GM12874 (cell line): Measurements from ENCODE around the gene CDH4.

Experiments used
- TF ChIP-seq, protein P1 (sequence below): IDR thresholded peaks from 2 replicates; pipeline ENCODE4 v1.5.1; 2011; ENCODE audit warnings: low read depth, mild to moderate bottlenecking, control low read depth, low read length, moderate library complexity; ENCODE audit not compliant: insufficient read depth

Gene CDH4

DNA sequence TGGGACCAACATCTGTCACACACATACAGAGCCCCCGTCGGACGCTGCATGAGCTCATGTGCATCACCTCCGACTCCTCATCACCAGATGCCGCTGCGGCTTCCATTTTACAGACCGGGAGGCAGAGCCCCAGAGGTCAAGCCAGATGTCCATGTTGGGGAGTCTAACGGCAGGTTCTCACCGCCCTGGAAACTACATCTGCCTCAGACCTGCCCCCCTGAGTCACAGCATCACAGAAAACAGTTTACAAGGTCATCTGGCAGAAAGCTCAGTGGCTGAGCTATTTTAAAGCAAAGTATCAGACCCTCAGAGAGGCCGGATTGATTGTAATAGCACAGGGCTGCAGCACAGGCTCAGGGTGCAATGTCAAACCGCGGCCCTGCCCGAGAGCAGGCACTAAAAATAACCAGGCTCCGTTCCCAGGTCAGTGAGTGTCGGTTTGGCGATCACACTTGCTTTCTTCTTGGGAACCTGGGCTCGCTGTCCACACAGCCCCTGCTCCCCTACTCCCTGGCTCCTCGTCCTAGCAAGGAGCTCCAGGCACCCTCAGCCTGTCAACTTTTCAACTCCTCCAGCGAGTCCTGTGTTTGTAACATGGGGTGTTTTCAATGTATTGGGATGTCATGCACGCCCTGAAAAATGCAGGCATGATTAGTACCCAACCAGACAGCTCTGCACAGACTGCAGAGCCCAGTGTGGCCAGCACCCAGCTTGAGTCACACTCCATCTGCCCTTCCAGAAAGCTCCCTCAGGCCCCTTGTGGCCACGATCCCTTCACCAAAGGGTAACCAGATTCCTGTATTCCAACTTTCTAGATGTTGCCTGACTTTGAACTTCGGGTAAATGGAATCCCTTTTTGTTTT lies 264.5 kb downstream of the CDH4 start:
- TF ChIP-seq, protein P1, sequence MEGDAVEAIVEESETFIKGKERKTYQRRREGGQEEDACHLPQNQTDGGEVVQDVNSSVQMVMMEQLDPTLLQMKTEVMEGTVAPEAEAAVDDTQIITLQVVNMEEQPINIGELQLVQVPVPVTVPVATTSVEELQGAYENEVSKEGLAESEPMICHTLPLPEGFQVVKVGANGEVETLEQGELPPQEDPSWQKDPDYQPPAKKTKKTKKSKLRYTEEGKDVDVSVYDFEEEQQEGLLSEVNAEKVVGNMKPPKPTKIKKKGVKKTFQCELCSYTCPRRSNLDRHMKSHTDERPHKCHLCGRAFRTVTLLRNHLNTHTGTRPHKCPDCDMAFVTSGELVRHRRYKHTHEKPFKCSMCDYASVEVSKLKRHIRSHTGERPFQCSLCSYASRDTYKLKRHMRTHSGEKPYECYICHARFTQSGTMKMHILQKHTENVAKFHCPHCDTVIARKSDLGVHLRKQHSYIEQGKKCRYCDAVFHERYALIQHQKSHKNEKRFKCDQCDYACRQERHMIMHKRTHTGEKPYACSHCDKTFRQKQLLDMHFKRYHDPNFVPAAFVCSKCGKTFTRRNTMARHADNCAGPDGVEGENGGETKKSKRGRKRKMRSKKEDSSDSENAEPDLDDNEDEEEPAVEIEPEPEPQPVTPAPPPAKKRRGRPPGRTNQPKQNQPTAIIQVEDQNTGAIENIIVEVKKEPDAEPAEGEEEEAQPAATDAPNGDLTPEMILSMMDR, result no peak

DNA sequence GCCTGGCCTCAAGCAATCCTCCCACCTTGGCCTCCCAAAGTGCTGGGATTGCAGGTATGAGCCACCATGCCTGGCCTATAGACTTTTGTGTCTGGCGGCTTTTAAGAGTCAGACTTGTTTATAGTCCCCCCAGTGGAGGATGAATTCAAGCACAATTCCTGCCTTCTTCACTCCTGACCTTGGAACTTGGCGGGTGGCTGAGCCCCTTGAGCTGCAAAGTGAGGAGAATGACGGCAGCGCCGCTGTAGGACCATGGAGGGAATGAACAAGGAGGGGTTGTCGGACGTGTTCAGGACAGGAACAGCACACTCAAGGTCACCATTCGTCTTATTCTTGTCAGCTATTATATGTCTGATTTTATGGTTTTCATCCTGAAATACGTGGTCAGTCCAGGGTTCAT lies 265.4 kb downstream of the CDH4 start:
- TF ChIP-seq, protein P1, result no peak

DNA sequence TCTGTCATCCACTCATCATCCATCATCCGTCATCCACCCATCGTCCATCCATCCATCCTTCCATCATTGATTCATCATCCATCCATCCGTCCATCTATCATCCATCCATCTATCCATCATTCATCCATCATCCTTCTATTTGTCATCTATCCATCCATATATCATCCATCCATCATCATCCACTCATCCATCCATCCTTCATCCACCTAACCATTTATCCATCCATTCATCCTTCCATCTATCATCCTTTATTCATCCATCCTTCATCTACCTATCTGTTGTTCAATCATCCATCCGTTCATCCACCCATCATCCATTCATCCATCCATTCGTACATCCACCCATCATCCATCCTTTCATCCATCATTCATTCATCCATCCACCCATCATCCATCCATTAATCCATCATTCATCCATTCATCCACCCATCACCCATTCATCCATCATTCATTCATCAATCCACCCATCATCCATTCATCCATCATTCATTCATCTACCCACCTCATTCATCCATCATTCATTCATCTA lies 266.4 kb downstream of the CDH4 start:
- TF ChIP-seq, protein P1, result no peak

DNA sequence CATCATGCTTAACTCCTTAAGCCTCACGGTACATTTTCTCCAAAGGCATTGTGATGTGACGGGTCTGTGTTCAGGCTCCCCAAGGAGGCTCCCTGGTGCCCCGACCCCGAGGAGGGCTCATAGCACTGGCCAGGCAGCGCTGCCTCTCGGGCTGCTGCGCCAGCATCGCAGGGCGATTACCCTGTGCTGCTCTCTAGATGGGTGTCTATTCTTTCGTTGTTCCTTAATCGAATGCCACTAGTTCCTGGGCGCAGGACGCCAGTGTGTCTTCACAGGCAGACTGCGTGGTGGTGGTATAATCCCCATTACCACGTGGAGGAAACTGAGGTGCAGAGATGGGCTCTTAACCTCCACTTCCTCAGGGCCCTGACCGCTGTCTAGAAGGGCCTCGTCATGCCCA lies 267.4 kb downstream of the CDH4 start:
- TF ChIP-seq, protein P1, result no peak

DNA sequence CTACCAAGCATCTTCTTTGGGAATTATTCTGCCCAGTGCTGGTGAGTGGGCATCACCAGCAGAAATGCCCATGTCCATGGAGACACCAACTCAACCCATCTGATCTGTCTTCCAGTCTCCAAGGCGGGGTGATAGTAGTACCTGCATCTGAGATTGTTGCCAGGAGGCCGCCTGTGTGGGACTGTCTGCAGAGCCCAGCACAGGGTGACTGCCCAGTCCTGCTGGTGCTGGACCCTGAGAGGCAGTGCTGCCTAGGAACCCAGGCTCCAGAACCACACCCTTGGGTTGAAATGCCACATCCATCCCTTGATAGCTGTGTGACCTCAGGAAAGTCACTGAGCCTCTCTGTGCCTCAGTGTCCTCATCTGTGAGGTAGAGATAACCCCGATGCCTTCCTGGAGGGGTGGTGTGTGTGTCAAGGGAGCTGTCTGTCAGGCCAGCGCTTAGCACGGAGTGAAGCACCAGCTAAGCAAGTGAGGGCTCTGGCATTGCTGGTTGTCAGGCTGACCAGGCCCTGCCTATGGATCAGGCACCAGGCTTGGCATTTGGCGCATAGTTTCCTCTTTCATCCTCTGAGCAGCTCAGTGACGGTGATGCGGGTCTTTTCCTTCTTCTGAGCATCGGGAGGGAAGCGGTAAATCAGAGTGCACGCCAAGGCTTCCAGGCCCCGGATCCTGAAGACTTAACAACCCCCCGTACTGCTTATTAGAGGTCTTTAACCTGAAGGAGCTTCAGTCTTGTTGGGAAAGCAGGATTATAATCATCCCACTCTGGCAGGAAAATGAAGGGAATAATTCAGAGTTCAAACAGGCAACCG lies 268.2 kb downstream of the CDH4 start:
- TF ChIP-seq, protein P1, result no peak

DNA sequence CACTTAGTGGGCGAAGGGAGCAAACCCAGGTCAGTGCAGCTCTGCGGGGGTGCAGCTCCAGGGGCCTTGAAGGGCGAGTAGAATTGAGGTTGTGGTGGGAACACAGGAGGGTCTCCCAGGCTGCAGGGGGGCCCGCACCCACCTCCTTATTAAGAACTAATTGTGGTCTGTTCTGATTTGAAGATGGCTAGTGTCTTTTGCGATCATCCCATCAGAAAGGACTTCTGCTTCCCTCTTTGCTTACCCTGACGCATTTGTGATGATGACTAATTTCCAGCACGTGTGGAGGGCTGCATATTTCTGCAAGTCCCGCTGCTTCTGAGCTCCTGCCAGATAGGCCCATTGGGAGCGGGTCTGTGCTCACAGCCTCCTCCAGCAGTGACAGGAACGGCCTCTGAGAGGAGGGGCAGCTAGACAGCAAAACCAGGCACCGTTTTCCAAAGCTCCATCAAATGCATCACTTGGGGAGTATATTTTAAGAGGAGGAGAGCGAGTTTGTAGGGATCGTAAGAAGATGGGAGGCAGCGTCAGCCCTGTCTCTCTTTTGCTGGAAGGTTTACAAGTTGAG lies 268.9 kb downstream of the CDH4 start:
- TF ChIP-seq, protein P1, result no peak
